IPS-11a (cell line): Measurements from ENCODE around the gene CHST2.
"Not testable (repeated sequence)": the region's sequence is repeated elsewhere in the genome, so short reads cannot be mapped to it uniquely, and the experiment has no call there.

Experiments used
- H3K4me3 ChIP-seq: one replicate; pipeline ENCODE4 v1.5.1; 2013; ENCODE audit warnings: low read depth, low read length, control low read depth

The CHST2 gene

GRCh38 chr3:143165211-143165610 lies 45.6 kb downstream of the CHST2 start:
- no peak overlapping the region for H3K4me3 ChIP-seq

- not testable (repeated sequence) for H3K4me3 ChIP-seq
Measured at GRCh38 chr3:143165612-143166285, 46.2 kb downstream of the CHST2 start.

- no peak overlapping the region for H3K4me3 ChIP-seq
Measured at GRCh38 chr3:143166376-143166775, 46.8 kb downstream of the CHST2 start.

- no peak overlapping the region for H3K4me3 ChIP-seq
Measured at GRCh38 chr3:143167969-143168854, 48.6 kb downstream of the CHST2 start.

GRCh38 chr3:143168855-143169192 lies 49.3 kb downstream of the CHST2 start:
- no peak overlapping the region for H3K4me3 ChIP-seq

GRCh38 chr3:143170074-143170473 lies 50.5 kb downstream of the CHST2 start:
- H3K4me3 ChIP-seq: no peak overlapping the region

GRCh38 chr3:143170676-143171075 lies 51.1 kb downstream of the CHST2 start:
- H3K4me3 ChIP-seq: no peak overlapping the region

GRCh38 chr3:143171141-143171980 lies 51.8 kb downstream of the CHST2 start:
- H3K4me3 ChIP-seq: no peak overlapping the region

GRCh38 chr3:143172062-143172794 lies 52.7 kb downstream of the CHST2 start:
- no peak overlapping the region for H3K4me3 ChIP-seq

GRCh38 chr3:143172795-143173145 lies 53.2 kb downstream of the CHST2 start:
- H3K4me3 ChIP-seq: no peak overlapping the region

- H3K4me3 ChIP-seq: no peak overlapping the region
Measured at GRCh38 chr3:143173242-143173641, 53.7 kb downstream of the CHST2 start.
